Aorta (tissue), 5 donors: ENCODE data around the gene DDR2. TPM values are rescaled to one million over a fixed set of nuclear protein-coding genes. Genes with fewer than 3 reads are reported as not detected.

Source experiments
- ATAC-seq: fragments of 200-7000 bp; cut with Tn5 transposase; one replicate; pipeline ENCODE4 v1.9.1; 2022; ENCODE audit warnings: moderate library complexity; ENCODE audit not compliant: low FRiP score
- DNase-seq, 2 donors: peaks; one replicate each; pipeline ENCODE4 v3.0.0-alpha.2; 2020
- H3K27ac ChIP-seq, 2 donors: one replicate each; pipeline ENCODE4 v1.5.1; 2013; ENCODE audit warnings: low read length in 2 of 2, mild to moderate bottlenecking in 2 of 2, moderate library complexity in 2 of 2, control low read depth in 1 of 2, inconsistent platforms in 1 of 2, low read depth in 1 of 2
- H3K27me3 ChIP-seq, 2 donors: one replicate each; pipeline ENCODE4 v1.6.1; 2013; ENCODE audit warnings: control low read depth in 1 of 2, low read length in 1 of 2, mild to moderate bottlenecking in 1 of 2, moderate library complexity in 1 of 2; ENCODE audit not compliant: insufficient read depth in 2 of 2, control insufficient read depth in 1 of 2
- H3K36me3 ChIP-seq, 2 donors: one replicate each; pipeline ENCODE4 v1.6.1; 2013; ENCODE audit warnings: control low read depth in 1 of 2, low read length in 1 of 2, mild to moderate bottlenecking in 1 of 2; ENCODE audit not compliant: insufficient read depth in 2 of 2, control insufficient read depth in 1 of 2
- H3K4me1 ChIP-seq, 2 donors: one replicate each; pipeline ENCODE4 v1.6.1; 2013; ENCODE audit warnings: low read length in 2 of 2, control low read depth in 1 of 2, mild to moderate bottlenecking in 1 of 2, moderate library complexity in 1 of 2; ENCODE audit not compliant: insufficient read depth in 2 of 2, control insufficient read depth in 1 of 2
- H3K4me3 ChIP-seq, 2 donors: one replicate each; pipeline ENCODE4 v1.5.1; 2013; ENCODE audit warnings: low read length in 2 of 2, control low read depth in 1 of 2, mild to moderate bottlenecking in 1 of 2
- H3K9me3 ChIP-seq: one replicate; pipeline ENCODE4 v1.6.1; 2013; ENCODE audit warnings: mild to moderate bottlenecking, low read length; ENCODE audit not compliant: control insufficient read depth
- WGBS, 2 donors: extraction: QIAGEN DNeasy Blood & Tissue Kit; methylation state at CpG; one replicate each; pipeline ENCODE4 v1.1.7; 2013; 5-methylcytosine and 5-hydroxymethylcytosine counted together
- intact Hi-C, 2 donors: fragments of 100-400 bp; cut with DNase I; formaldehyde crosslinking; loops; one replicate each; pipeline versions ENCODE4 v1.14.2 to v1.15.0; 2022
- polyA plus RNA-seq, 2 donors: library from polyadenylated mRNA; stranded (reverse); fragments of 200-250 nt; gene quantifications; one replicate each; pipeline ENCODE4 v1.2.3, GENCODE V29; 2013
- total RNA-seq, 2 donors: library from RNA; stranded (reverse); fragmentation: NEBNext Ultra II Directional; extraction: Animal tissue kit (Norgen Biotek cat#: 25700); gene quantifications; one replicate each; pipeline ENCODE4 v1.2.1, GENCODE V29; 2021
- donor health status: healthy with polysubstance abuse.
- donor health status: Bipolar disorder and iron deficiency.
- donor health status: DM: no; HTN: no; CAD: no.
- donor health status: DM: no; HTN: no; CAD: no.
- donor health status: DM: yes; HTN: yes; CAD: no.

DDR2 gene
- total and polyA plus RNA-seq, 4 donors, result 24.8 to 146 (median 76.5) TPM

DNA sequence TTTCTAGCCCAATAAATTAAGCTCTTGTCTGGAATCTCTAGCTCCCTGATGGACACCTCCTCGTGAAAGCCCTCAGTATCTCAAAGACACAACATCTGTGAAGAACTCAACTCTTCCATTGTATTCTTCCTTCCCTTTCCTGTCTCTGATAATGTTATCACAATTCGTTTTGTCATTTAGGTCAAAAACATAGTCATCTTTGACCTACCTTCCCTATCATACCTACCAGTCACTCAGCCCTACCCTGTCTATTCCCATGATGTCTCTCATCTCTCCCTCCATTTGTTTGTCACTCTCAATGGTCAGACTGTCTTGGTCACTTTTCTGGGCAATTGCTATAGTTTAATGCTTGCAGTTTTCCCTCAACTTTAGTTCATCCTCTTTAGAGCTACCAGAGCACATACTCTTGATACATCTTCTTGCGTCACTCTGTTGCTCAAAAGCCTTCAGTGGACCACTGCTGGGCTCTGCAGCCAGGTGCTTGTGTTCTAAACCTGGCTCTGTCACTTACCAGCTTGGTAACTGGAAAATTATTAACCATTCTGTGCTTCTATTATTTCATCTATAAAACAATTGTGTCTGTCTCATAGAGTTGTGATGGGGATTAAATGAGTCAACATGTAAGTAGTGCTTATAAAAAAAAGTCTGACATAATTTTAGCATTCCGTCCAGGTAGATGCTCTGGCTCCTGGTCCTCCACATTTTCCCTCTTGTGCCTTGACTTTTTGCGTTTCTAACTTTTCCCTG is 39.6 kb downstream of the DDR2 start:
- no peaks in the 10 kb centered on the region for H3K27me3 ChIP-seq
- H3K4me3 ChIP-seq, result no peak overlapping the region
- intact Hi-C loops, result loop anchor here in 1 of 2 donors (5.0 kb wide), 1 partner anchor 40 kb away; the partner anchor contains the start of gene DDR2
- H3K9me3 ChIP-seq, result no peaks in the 10 kb centered on the region
- peak overlapping the region in 1 of 2 donors; percentile 41 for H3K27ac ChIP-seq
- H3K4me1 ChIP-seq, result peaks cover 3 to 12% of the 10 kb centered on the region in 2 donors
- H3K36me3 ChIP-seq, result no peaks in the 10 kb centered on the region
- WGBS, 2 donors, result 71 to 86% methylated on average over 5 of the region's 5 CpGs
- ATAC-seq, result no peak
- no peak for DNase-seq

- Histone ChIP-seq H3K4me3 (no peak overlapping the region), H3K4me1 (peaks cover 3 to 15% of the 10 kb centered on the region in 2 donors), H3K9me3 (no peaks in the 10 kb centered on the region), H3K27me3 (no peaks in the 10 kb centered on the region), H3K36me3 (no peaks in the 10 kb centered on the region), H3K27ac (peak overlapping the region in 1 of 2 donors; percentile 25)
- intact Hi-C loops, result loop anchor here in 1 of 2 donors (5.0 kb wide), 1 partner anchor 40 kb away; the partner anchor contains the start of gene DDR2
- 87 to 89% methylated on average over 3 of the region's 3 CpGs for WGBS, 2 donors
- no peak for DNase-seq
- ATAC-seq, result no peak
These were observed 40.5 kb downstream of the DDR2 start for GRCh38 chr1:162672622-162673260.

- WGBS, 2 donors, result 96 to 97% methylated on average over 2 of the region's 2 CpGs
- ATAC-seq (no peak), DNase-seq (no peak)
- no peak overlapping the region for H3K27ac ChIP-seq
- peaks cover 3 to 15% of the 10 kb centered on the region in 2 donors for H3K4me1 ChIP-seq
- intact Hi-C loops, result loop anchor here in 1 of 2 donors (5.0 kb wide), 1 partner anchor 42 kb away; the partner anchor contains the start of gene DDR2
- no peaks in the 10 kb centered on the region for H3K27me3 ChIP-seq
- no peaks in the 10 kb centered on the region for H3K9me3 ChIP-seq
- H3K36me3 ChIP-seq, result no peaks in the 10 kb centered on the region
- H3K4me3 ChIP-seq, result no peak overlapping the region
These were observed 41.9 kb downstream of the DDR2 start for GRCh38 chr1:162674034-162674608.

GRCh38 chr1:162676087-162676486 is 43.8 kb downstream of the DDR2 start:
- H3K4me3 ChIP-seq, result no peak overlapping the region
- WGBS, 2 donors, result 26 to 45% methylated on average over 2 of the region's 2 CpGs
- no peaks in the 10 kb centered on the region for H3K36me3 ChIP-seq
- H3K27me3 ChIP-seq, result no peaks in the 10 kb centered on the region
- H3K27ac ChIP-seq, result peak overlapping the region; percentile 12 to 16
- H3K9me3 ChIP-seq, result no peaks in the 10 kb centered on the region
- no peak for DNase-seq
- ATAC-seq, result peak; percentile 62
- intact Hi-C loops, result loop anchor here in 1 of 2 donors (5.0 kb wide), 1 partner anchor 56 kb away; no protein-coding TSS in a partner anchor
- peaks cover 3 to 15% of the 10 kb centered on the region in 2 donors for H3K4me1 ChIP-seq

DNA sequence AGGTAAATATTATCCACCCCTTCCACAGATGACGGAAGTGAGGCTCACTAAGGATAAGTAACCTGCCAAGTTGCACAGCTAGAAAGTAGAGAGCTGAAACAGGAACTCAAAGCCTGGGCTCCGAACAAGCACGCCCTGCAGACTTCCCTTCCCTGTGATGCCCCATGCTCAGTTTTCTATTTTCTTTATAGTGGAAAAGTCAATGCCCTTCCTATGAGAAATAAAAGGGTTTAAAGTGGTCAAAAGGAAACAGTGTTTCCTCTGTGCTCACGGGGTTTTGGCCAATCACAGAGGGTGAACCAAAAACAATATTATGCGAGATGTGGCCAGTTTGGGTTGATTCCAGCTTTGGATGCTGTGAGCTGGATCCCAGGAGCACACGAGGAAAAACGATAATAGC is 44.5 kb downstream of the DDR2 start:
- DNase-seq, result no peak
- H3K27ac ChIP-seq, result no peak overlapping the region
- WGBS, 2 donors, result 3 to 7% methylated on average over 7 of the region's 7 CpGs
- no peaks in the 10 kb centered on the region for H3K36me3 ChIP-seq
- ATAC-seq, result peak; percentile 61
- H3K4me1 ChIP-seq, result peaks cover 3 to 9% of the 10 kb centered on the region in 2 donors
- H3K27me3 ChIP-seq, result no peaks in the 10 kb centered on the region
- H3K9me3 ChIP-seq, result no peaks in the 10 kb centered on the region
- no peak overlapping the region for H3K4me3 ChIP-seq
- intact Hi-C loops, result loop anchor here in 1 of 2 donors (5.0 kb wide), 1 partner anchor 56 kb away; no protein-coding TSS in a partner anchor

DNA sequence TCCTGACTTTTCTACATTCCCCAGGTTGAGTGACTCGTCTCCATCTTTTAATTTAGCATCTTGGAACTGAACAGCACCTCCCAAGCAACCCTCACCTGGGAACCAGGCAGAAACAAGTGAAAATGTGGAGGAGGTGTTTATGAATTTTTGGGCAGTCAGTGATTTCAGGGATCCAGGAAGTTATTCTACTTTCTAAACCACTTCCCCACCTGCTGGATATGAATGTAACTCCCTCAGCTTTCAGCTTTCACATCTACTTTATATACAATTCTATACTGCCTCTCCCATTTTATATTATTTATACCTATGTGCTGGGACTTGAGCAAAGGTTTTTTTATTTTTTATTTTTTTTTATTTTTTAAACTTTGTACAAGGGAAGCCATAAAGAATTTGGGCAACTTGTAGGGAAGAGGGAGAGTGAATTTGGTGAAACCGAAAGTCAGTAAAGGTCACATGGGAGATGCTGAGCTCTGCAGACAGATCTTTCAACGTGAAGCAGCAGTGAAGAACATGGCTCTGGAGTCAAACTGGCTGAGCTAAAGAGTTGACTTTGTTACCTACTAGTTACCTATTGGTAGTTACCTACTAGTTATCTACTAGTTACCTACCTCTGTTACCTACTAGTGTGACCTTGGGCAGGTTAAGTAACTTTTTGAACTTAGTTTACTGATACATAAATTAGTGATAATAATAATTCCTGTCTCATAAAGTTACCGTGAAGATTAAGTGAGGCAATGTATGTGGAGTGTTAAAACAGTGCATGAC is 45.5 kb downstream of the DDR2 start:
- intact Hi-C loops, result loop anchor here in 1 of 2 donors (5.0 kb wide), 1 partner anchor 55 kb away; no protein-coding TSS in a partner anchor
- H3K9me3 ChIP-seq, result no peaks in the 10 kb centered on the region
- ATAC-seq (no peak), DNase-seq (no peak)
- no peak overlapping the region for H3K4me3 ChIP-seq
- H3K4me1 ChIP-seq, result peaks cover 0 to 8% of the 10 kb centered on the region in 2 donors
- H3K27me3 ChIP-seq, result no peaks in the 10 kb centered on the region
- H3K36me3 ChIP-seq, result no peaks in the 10 kb centered on the region
- no peak overlapping the region for H3K27ac ChIP-seq
- 86 to 87% methylated on average over 4 of the region's 4 CpGs for whole genome bisulfite sequencing, 2 donors

DNA sequence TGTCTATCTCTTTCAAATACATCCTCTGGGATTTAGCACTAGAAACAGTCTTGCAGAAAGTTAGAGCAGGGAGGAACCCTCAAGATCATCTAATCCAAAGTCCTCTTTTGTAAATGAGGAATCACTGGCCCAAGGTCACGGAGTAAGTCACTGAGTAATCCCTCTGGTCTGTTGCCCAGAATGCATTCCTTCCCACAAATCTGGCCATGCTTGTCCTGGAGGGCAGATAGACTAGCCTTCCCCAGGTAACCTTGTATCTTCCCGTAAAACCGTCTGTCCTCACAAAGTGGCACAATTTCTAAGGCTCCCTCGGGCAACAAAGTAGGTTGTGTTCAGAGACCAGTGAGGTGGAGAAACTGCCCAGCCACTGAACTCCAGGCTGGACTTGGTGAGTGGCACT is 46.2 kb downstream of the DDR2 start:
- H3K27ac ChIP-seq, result peak overlapping the region in 1 of 2 donors; percentile 6
- no peak for DNase-seq
- 42 to 53% methylated on average over 4 of the region's 4 CpGs for WGBS, 2 donors

DNA sequence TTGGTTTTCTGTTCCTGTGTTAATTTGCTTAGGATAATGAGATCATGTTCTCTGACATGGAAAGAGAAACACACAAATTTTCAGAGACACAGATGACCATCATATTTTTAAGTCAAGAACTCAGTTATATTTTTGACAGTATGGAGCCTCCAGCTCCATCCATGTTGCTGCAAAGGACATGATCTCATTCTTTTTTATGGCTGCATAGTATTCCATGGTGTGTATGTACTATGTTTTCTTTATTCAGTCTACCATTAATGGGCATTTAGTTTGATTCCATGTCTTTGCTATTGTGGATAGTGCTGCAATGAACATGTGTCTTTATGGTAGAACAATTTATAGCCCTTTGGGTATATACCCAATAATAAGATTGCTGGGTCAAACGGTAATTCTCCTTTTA is 47.0 kb downstream of the DDR2 start:
- intact Hi-C loops, result loop anchor here in 1 of 2 donors (5.0 kb wide), 1 partner anchor 53 kb away; no protein-coding TSS in a partner anchor
- no peak for DNase-seq
- ATAC-seq, result no peak
- Histone ChIP-seq H3K9me3 (no peaks in the 10 kb centered on the region), H3K27me3 (no peaks in the 10 kb centered on the region), H3K4me3 (no peak overlapping the region), H3K27ac (no peak overlapping the region), H3K36me3 (no peaks in the 10 kb centered on the region), H3K4me1 (peaks cover 0 to 4% of the 10 kb centered on the region in 2 donors)
- WGBS, 2 donors, result 0 to 31% methylated on average over 1 of the region's 1 CpG

More for the DNA sequence above, 46.2 kb downstream of the DDR2 start:
- intact Hi-C loops, result loop anchor here in 1 of 2 donors (5.0 kb wide), 1 partner anchor 54 kb away; no protein-coding TSS in a partner anchor
- no peak for ATAC-seq
- peaks cover 0 to 5% of the 10 kb centered on the region in 2 donors for H3K4me1 ChIP-seq
- no peaks in the 10 kb centered on the region for H3K36me3 ChIP-seq
- H3K4me3 ChIP-seq, result no peak overlapping the region
- no peaks in the 10 kb centered on the region for H3K27me3 ChIP-seq
- H3K9me3 ChIP-seq, result no peaks in the 10 kb centered on the region
